Small intestine (tissue), 7 donors: ENCODE data around the gene CELSR2. TPM values are rescaled to one million over a fixed set of nuclear protein-coding genes. Genes with fewer than 3 reads are reported as not detected.

Source experiments
- DNase-seq, 2 donors: peaks; one replicate each; pipeline versions ENCODE4 v3.0.0 to v3.0.0-alpha.2; 2013
- FAIRE-seq: peaks from 2 replicates; lab custom pipeline; 2012; peaks lifted over from hg19 to GRCh38; lab: Jason Lieb, UNC
- H3K27ac ChIP-seq, 3 donors: one replicate each; pipeline ENCODE4 v1.5.1; 2013; ENCODE audit warnings: low read length in 2 of 3, mild to moderate bottlenecking in 2 of 3, control low read depth in 1 of 3, inconsistent platforms in 1 of 3, low read depth in 1 of 3, moderate library complexity in 1 of 3
- H3K27me3 ChIP-seq, 3 donors: one replicate each; pipeline ENCODE4 v1.6.1; 2013; ENCODE audit warnings: low read length in 3 of 3, inconsistent platforms in 1 of 3; ENCODE audit not compliant: control insufficient read depth in 3 of 3, insufficient read depth in 3 of 3
- H3K36me3 ChIP-seq, 3 donors: one replicate each; pipeline ENCODE4 v1.6.1; 2013; ENCODE audit warnings: low read length in 3 of 3, inconsistent platforms in 1 of 3, low read depth in 1 of 3, mild to moderate bottlenecking in 1 of 3, moderate library complexity in 1 of 3; ENCODE audit not compliant: control insufficient read depth in 3 of 3, insufficient read depth in 2 of 3
- H3K4me1 ChIP-seq, 3 donors: one replicate each; pipeline ENCODE4 v1.6.1; 2013; ENCODE audit warnings: low read length in 2 of 3, inconsistent platforms in 1 of 3, low read depth in 1 of 3, mild to moderate bottlenecking in 1 of 3, moderate library complexity in 1 of 3; ENCODE audit not compliant: control insufficient read depth in 3 of 3, insufficient read depth in 2 of 3
- H3K4me3 ChIP-seq, 3 donors: one replicate each; pipeline ENCODE4 v1.5.1; 2013; ENCODE audit warnings: low read length in 3 of 3, control low read depth in 1 of 3, inconsistent platforms in 1 of 3, low read depth in 1 of 3, mild to moderate bottlenecking in 1 of 3, moderate library complexity in 1 of 3
- H3K9me3 ChIP-seq, 2 donors: one replicate each; pipeline ENCODE4 v1.6.1; 2013; ENCODE audit warnings: low read depth in 1 of 2, low read length in 1 of 2; ENCODE audit not compliant: control insufficient read depth in 2 of 2, insufficient read depth in 1 of 2
- WGBS, 3 donors: extraction: QIAGEN DNeasy Blood & Tissue Kit; methylation state at CpG; one replicate each; pipeline ENCODE4 v1.1.7; 2013; 5-methylcytosine and 5-hydroxymethylcytosine counted together
- polyA plus RNA-seq, 4 donors: library from polyadenylated mRNA; stranded (reverse) in 3 of 4; unstranded in 1 of 4; fragments of 200-250 nt in 3 of 4; fragments of 120-200 nt in 1 of 4; gene quantifications; one replicate each; pipeline versions ENCODE4 v1.2.1 to v1.2.3, GENCODE V29; 2013
- donor health status: healthy with polysubstance abuse.
- donor health status: control.
- donor health status: control.
- donor health status: Bipolar disorder and iron deficiency.
- donor health status: healthy.

CELSR2 gene
- polyA plus RNA-seq, 4 donors, result under 0.01 to 7.9 (median 1.5) TPM

GRCh38 chr1:109208394-109208793 lies 40.9 kb upstream of the CELSR2 start:
- H3K4me1 ChIP-seq, result peaks cover 0 to 4% (median 0%) of the 10 kb centered on the region in 3 donors
- H3K27ac ChIP-seq, result no peak overlapping the region
- H3K27me3 ChIP-seq, result no peaks in the 10 kb centered on the region
- 23 to 60% (median 38%) methylated on average over 7 of the region's 7 CpGs for WGBS, 3 donors
- FAIRE-seq, result no peak
- no peak for DNase-seq
- H3K9me3 ChIP-seq, result no peaks in the 10 kb centered on the region
- H3K36me3 ChIP-seq, result peaks cover 0 to 9% (median 0%) of the 10 kb centered on the region in 3 donors
- no peak overlapping the region for H3K4me3 ChIP-seq

GRCh38 chr1:109208836-109209463 lies 40.4 kb upstream of the CELSR2 start:
- Histone ChIP-seq H3K27ac (no peak overlapping the region), H3K4me3 (peak overlapping the region in 1 of 3 donors; percentile 34), H3K4me1 (peaks cover 0 to 4% (median 0%) of the 10 kb centered on the region in 3 donors), H3K27me3 (no peaks in the 10 kb centered on the region), H3K9me3 (no peaks in the 10 kb centered on the region), H3K36me3 (peaks cover 0 to 9% (median 0%) of the 10 kb centered on the region in 3 donors)
- 16 to 49% (median 37%) methylated on average over 9 of the region's 9 CpGs for WGBS, 3 donors
- FAIRE-seq (no peak), DNase-seq (peak in 1 of 2 donors; percentile 35)

GRCh38 chr1:109210058-109210457 lies 39.3 kb upstream of the CELSR2 start:
- peaks cover 0 to 3% (median 0%) of the 10 kb centered on the region in 3 donors for H3K36me3 ChIP-seq
- H3K9me3 ChIP-seq, result no peaks in the 10 kb centered on the region
- FAIRE-seq, result no peak
- no peaks in the 10 kb centered on the region for H3K27me3 ChIP-seq
- DNase-seq, result no peak
- peaks cover 0 to 5% (median under 1%) of the 10 kb centered on the region in 3 donors for H3K4me1 ChIP-seq
- no peak overlapping the region for H3K27ac ChIP-seq
- no peak overlapping the region for H3K4me3 ChIP-seq
- 55 to 82% (median 77%) methylated on average over 8 of the region's 8 CpGs for WGBS, 3 donors

- peaks cover 2 to 13% (median 5%) of the 10 kb centered on the region in 3 donors for H3K4me1 ChIP-seq
- H3K4me3 ChIP-seq, result peak overlapping the region; percentile 44 to 81 (median 71)
- no peaks in the 10 kb centered on the region for H3K27me3 ChIP-seq
- H3K27ac ChIP-seq, result peak overlapping the region in 2 of 3 donors; percentile 63 to 94
- 19 to 25% (median 23%) methylated on average over 9 to 10 of the region's 10 CpGs for WGBS, 3 donors
- FAIRE-seq (no peak), DNase-seq (no peak)
- H3K36me3 ChIP-seq, result peaks cover 0 to 10% (median 2%) of the 10 kb centered on the region in 3 donors
- no peaks in the 10 kb centered on the region for H3K9me3 ChIP-seq
Observed at GRCh38 chr1:109213345-109213823, 36.0 kb upstream of the CELSR2 start.

- Histone ChIP-seq H3K9me3 (no peaks in the 10 kb centered on the region), H3K27me3 (no peaks in the 10 kb centered on the region), H3K36me3 (peaks cover 0 to 10% (median 2%) of the 10 kb centered on the region in 3 donors), H3K4me3 (peak within 1 kb of the TSS; percentile 71 to 82 (median 81)), H3K4me1 (peaks cover 2 to 13% (median 5%) of the 10 kb centered on the region in 3 donors), H3K27ac (peak within 1 kb of the TSS; percentile 82 to 94 (median 93))
- peak; percentile 93 to 96 for DNase-seq
- 0% methylated on average over 54 to 64 of the region's 64 CpGs for WGBS, 3 donors
- no peak for FAIRE-seq
Observed at GRCh38 chr1:109213824-109214693, 35.3 kb upstream of the CELSR2 start, which contains the start of gene SARS1. Gene SARS1 (plus strand): TSS chr1:109213918. CDS start chr1:109213993, 75 bp downstream.

GRCh38 chr1:109214695-109215623 lies 34.4 kb upstream of the CELSR2 start:
- H3K36me3 ChIP-seq, result peaks cover 0 to 14% (median 2%) of the 10 kb centered on the region in 3 donors
- peak overlapping the region; percentile 82 to 94 (median 93) for H3K27ac ChIP-seq
- H3K4me3 ChIP-seq, result peak overlapping the region; percentile 71 to 82 (median 81)
- peak; percentile 59 to 65 for DNase-seq
- no peaks in the 10 kb centered on the region for H3K9me3 ChIP-seq
- H3K4me1 ChIP-seq, result peaks cover 2 to 13% (median 5%) of the 10 kb centered on the region in 3 donors
- FAIRE-seq, result no peak
- 8 to 13% (median 10%) methylated on average over 13 of the region's 13 CpGs for WGBS, 3 donors
- no peaks in the 10 kb centered on the region for H3K27me3 ChIP-seq

- DNase-seq, result peak; percentile 28 to 50
- H3K4me1 ChIP-seq, result peaks cover 2 to 13% (median 5%) of the 10 kb centered on the region in 3 donors
- peaks cover 0 to 14% (median 2%) of the 10 kb centered on the region in 3 donors for H3K36me3 ChIP-seq
- no peaks in the 10 kb centered on the region for H3K27me3 ChIP-seq
- peak overlapping the region in 1 of 3 donors; percentile 41 for H3K27ac ChIP-seq
- no peak for FAIRE-seq
- no peak overlapping the region for H3K4me3 ChIP-seq
- no peaks in the 10 kb centered on the region for H3K9me3 ChIP-seq
- WGBS, 3 donors, result 78 to 89% (median 85%) methylated on average over 4 of the region's 4 CpGs
Observed at GRCh38 chr1:109216662-109217061, 32.7 kb upstream of the CELSR2 start.
